SU-DHL-6 (cell line): ENCODE results near the gene LOXL1.

Experiments used
- CTCF ChIP-seq: fragments of 200-600 bp; sonication (generic); IDR thresholded peaks from one replicate; pipeline ENCODE4 v1.5.1; 2017; ENCODE audit warnings: antibody characterized with exemption, mild to moderate bottlenecking, low read length, moderate library complexity; ENCODE audit not compliant: insufficient read depth, poor library complexity, severe bottlenecking
- EZH2phosphoT487 ChIP-seq: fragments of 200-600 bp; sonication (generic), shearing (Covaris generic); conservative IDR thresholded peaks from 2 replicates; pipeline ENCODE4 v1.6.1; 2018; ENCODE audit warnings: mild to moderate bottlenecking, antibody characterized with exemption, low read length, moderate library complexity, mixed read lengths

- TF ChIP-seq CTCF (no peak), EZH2phosphoT487 (no peak)
Observed at GRCh38 chr15:73912030-73912596, 14.1 kb upstream of the LOXL1 start.
